Measurements from ENCODE around the gene HLA-DMB. TPM values are rescaled to one million over a fixed set of nuclear protein-coding genes. Genes with fewer than 3 reads are reported as not detected.

Gene HLA-DMB
- total RNA-seq, 1 donor from 2014 or later: not detected

DNA sequence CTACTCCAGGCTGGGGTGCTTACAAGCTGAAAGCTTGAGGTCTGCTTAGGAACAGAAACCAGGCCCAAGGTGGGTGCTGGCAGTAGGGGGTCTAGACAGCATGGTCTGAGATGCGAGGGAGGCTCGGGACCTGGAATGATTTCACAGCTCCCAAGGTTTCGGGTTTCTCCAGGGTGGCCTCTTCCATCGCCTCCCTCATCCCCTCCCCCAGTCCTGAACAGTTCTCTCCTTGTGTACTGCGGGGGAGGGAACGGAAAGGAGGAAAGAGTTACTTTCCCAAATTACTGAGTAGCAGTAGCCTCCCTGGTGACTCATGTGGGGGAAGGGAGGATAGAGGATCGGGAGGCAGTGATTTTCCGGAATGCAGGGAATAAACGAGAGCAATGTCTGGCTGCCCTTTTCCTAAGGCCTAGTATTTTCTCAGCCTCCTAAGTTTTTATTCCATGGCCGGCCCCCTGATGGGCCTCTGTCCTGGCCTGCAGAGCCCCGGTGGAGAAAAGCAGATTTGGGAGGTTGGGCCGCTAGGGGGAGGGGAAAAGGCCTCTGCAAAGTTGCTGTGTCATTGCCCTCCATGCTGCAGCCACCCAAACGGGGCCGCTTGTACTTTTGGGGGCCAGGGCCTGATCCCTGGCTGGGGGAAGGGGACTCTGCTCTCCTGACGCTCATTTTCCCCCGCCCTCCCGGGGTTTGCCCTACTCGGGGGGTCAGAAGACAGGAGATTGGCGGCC, 29.0 kb upstream of the HLA-DMB start:
- peak; percentile 88 for DNase-seq (ENCODE audit: extremely low spot score, unreplicated experiment)
- H3K27ac Mint-ChIP-seq (ENCODE audit: unreplicated experiment): peak overlapping the region; percentile 100
- H3K9me3 Mint-ChIP-seq (ENCODE audit: unreplicated experiment): no peaks in the 10 kb centered on the region
- H3K36me3 Mint-ChIP-seq (ENCODE audit: unreplicated experiment): peaks cover 29% of the 10 kb centered on the region
- peak overlapping the region; percentile 91 for H3K4me3 Mint-ChIP-seq (ENCODE audit: unreplicated experiment)
- H3K27me3 Mint-ChIP-seq (ENCODE audit: unreplicated experiment): no peaks in the 10 kb centered on the region
- H3K4me1 Mint-ChIP-seq (ENCODE audit: unreplicated experiment): peaks cover 27% of the 10 kb centered on the region
- TF ChIP-seq, protein P1, sequence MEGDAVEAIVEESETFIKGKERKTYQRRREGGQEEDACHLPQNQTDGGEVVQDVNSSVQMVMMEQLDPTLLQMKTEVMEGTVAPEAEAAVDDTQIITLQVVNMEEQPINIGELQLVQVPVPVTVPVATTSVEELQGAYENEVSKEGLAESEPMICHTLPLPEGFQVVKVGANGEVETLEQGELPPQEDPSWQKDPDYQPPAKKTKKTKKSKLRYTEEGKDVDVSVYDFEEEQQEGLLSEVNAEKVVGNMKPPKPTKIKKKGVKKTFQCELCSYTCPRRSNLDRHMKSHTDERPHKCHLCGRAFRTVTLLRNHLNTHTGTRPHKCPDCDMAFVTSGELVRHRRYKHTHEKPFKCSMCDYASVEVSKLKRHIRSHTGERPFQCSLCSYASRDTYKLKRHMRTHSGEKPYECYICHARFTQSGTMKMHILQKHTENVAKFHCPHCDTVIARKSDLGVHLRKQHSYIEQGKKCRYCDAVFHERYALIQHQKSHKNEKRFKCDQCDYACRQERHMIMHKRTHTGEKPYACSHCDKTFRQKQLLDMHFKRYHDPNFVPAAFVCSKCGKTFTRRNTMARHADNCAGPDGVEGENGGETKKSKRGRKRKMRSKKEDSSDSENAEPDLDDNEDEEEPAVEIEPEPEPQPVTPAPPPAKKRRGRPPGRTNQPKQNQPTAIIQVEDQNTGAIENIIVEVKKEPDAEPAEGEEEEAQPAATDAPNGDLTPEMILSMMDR (IDR thresholded peaks at IDR 0.05): peak; percentile 39

DNA sequence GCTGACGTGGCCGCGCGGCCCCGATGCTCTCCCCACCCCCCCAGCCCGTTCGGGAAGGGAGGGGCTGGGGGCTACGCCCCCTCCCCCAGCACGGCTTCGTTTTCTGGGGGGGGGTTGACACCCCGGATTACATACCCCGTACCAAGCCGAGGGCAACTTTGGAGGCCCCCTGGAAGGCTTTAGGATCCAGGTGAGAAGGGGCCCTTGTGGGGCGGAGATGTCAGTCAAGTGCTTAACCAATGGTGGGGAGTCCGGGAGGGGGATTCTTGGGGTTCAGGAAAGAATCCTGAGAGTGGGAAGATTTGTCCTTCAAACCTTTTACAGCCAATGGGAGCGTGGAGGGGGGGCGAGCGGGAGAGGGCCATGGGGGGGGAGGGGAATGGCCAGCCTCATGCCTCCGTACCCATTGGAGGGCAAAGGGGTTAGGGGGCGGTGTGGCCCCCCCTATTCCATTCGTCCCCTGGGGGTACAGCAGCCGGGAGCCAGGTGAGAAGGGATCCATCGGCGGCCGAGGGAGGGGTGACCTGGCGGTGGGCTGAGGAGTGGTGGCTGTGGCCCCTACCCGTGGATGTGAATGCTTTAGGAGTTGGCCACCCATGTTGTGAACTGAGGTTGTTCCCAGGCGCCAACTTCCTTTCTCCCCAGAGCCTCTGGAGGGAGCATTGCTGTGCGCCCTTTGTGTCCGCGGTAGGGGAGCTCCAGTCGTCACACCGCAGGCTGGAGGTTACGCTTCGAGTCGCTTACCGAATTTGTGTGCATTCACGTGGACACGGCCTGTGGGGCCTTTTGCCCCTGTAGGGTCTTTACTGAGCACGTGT, 28.2 kb upstream of the HLA-DMB start:
- Mint-ChIP-seq H3K27ac (ENCODE audit: unreplicated experiment) (peak overlapping the region; percentile 100), H3K4me3 (ENCODE audit: unreplicated experiment) (peak overlapping the region; percentile 91), H3K36me3 (ENCODE audit: unreplicated experiment) (peaks cover 22% of the 10 kb centered on the region), H3K27me3 (ENCODE audit: unreplicated experiment) (no peaks in the 10 kb centered on the region), H3K9me3 (ENCODE audit: unreplicated experiment) (no peaks in the 10 kb centered on the region), H3K4me1 (ENCODE audit: unreplicated experiment) (peaks cover 24% of the 10 kb centered on the region)
- peak; percentile 87 for DNase-seq (ENCODE audit: extremely low spot score, unreplicated experiment)
- TF ChIP-seq, protein P1 (IDR thresholded peaks at IDR 0.05): no peak

DNA sequence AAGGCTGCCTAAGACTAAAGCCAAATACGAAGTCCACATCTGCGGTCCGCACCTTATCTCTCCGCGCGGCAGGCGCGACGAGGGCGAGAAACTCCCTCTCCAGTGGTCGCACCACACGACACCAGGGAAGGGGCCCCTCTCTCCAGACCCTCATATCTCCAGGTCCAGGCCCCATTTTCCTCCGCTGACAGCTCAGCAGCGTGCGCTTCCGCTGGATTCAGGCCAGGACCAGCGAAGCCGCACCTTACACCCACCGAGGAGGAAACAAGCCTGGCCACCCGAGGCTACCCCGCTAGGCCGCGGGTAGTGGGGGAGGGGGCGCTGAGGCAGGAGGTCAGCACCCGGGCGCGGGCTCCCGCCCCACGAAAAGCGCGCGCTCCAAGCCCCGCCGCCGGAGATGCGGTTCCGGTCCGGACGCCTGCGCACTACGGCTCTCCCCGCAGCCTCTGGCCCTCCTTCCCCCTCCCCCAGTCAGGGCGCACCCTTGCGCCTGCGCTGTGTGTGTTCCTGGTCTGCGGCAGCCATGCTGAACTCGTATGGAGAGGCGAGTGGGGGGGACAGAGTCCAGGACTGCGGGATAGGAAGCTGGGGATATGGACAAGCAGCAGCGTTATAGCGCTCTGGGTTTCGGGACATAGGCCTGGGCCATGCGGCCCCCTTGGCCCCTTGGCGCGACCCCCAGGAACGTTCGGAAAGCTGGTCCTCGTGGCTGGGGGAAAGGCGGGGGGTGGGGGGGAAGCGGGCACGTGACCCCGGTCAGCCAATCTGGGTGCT, 27.5 kb upstream of the HLA-DMB start, which contains the start of gene BRD2:
BRD2 (plus strand) TSS at position 502 of the 774 bp plus-strand sequence. CDS start 4,305 bp downstream, outside the sequence.
- peaks cover 15% of the 10 kb centered on the region for H3K36me3 Mint-ChIP-seq (ENCODE audit: unreplicated experiment)

DNA sequence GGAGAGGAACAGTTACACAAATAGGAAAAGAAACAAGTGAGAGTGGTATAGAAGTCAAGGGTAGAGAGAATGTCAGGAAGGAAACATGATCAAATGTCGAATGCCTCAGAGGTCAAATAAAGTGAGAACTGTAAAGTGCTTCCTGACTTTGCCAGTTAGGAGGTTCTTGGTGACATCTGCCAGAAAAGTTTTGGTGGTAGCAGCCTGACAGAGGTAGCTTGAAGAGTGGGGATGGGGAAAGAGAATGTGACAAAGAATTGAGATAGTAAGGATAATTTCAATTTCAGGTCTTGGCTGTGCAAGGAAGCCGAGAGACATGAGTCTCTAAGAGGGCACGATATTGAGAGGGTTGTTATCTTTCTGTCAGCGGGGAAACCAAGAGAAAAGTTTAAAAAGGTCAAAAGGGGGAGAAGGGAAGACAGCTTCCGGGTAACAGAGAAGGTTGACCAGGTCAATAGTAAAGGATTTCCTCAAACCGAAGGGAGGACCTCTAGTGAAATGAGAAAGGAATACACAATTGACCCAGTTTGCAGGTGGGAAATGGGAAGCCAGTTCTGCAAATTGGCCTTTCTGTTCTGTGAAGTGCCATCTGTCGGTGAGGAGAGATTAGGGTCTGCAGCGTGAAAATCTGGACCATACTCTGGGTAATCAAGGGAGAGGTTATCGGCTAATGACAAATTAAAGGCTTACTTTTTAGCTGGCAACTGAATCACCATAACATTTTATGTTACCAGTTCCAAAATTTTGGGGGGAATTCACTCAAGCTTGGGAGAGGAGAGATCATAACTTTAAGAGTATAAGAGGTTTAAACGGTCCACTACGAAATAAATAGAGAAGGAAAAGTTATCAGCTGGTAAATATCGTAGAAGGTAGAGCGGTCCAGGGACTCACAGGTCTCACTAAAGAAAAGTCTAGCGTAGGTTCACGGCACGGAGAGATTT, 26.6 kb upstream of the HLA-DMB start:
- Mint-ChIP-seq H3K36me3 (ENCODE audit: unreplicated experiment) (peaks cover 6% of the 10 kb centered on the region), H3K4me1 (ENCODE audit: unreplicated experiment) (peaks cover 24% of the 10 kb centered on the region), H3K4me3 (ENCODE audit: unreplicated experiment) (peak overlapping the region; percentile 91), H3K27me3 (ENCODE audit: unreplicated experiment) (no peaks in the 10 kb centered on the region), H3K27ac (ENCODE audit: unreplicated experiment) (peak overlapping the region; percentile 100), H3K9me3 (ENCODE audit: unreplicated experiment) (no peaks in the 10 kb centered on the region)
- no peak for DNase-seq (ENCODE audit: extremely low spot score, unreplicated experiment)
- TF ChIP-seq, protein P1 (IDR thresholded peaks at IDR 0.05): peak; percentile 70

More for the DNA sequence above, 27.5 kb upstream of the HLA-DMB start, which contains the start of gene BRD2:
- H3K9me3 Mint-ChIP-seq (ENCODE audit: unreplicated experiment): no peaks in the 10 kb centered on the region
- H3K27ac Mint-ChIP-seq (ENCODE audit: unreplicated experiment): peak within 1 kb of the TSS; percentile 100
- peak; percentile 98 for DNase-seq (ENCODE audit: extremely low spot score, unreplicated experiment)
- TF ChIP-seq, protein P1 (IDR thresholded peaks at IDR 0.05): no peak
- H3K4me3 Mint-ChIP-seq (ENCODE audit: unreplicated experiment): peak within 1 kb of the TSS; percentile 91
- H3K27me3 Mint-ChIP-seq (ENCODE audit: unreplicated experiment): no peaks in the 10 kb centered on the region
- H3K4me1 Mint-ChIP-seq (ENCODE audit: unreplicated experiment): peaks cover 22% of the 10 kb centered on the region
